IPS-NIHi7 (cell line): ENCODE data around the gene EEF1B2.
"Not testable (repeated sequence)": the region's sequence is repeated elsewhere in the genome, so short reads cannot be mapped to it uniquely, and the experiment has no call there.

ENCODE experiments used
- DNase-seq: peaks from one replicate; pipeline ENCODE4 v3.0.0; 2012; ENCODE audit warnings: mixed read lengths; ENCODE audit errors: extremely low spot score

EEF1B2 gene

DNA sequence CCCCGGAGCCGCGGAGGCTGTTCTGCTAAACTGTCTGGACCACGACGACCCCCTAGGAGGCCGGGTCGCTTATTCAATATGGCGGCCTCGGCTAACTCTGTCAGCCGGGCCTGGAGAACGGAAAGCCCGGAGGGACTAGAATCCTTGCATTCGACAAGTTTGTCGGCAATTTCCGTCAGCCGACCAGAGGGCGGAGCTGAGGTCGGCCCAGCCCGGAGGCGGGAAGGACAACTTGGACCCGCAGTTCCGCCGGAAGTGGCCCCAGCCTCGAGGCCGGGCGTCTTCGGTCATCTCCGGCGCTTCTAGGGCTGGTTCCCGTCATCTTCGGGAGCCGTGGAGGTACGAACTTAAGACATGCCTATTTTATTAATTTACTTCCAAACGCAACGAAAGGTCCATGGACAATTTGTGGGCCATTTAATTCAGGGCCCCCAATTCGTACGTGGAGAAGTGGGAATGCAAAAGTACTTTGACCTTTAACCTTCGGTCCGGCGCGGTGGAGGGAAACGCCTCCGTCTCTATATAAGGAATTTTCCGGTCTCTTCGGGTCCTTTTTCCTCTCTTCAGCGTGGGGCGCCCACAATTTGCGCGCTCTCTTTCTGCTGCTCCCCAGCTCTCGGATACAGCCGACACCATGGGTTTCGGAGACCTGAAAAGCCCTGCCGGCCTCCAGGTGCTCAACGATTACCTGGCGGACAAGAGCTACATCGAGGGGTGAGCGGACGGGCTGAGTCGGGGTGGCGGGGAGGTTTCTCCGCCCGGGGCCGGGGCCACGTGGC is at the start of gene EEF1B2, which contains the start of gene NDUFS1:
Gene EEF1B2 (plus strand): TSS at position 550 of the 779 bp plus-strand sequence. CDS start 85 bp downstream, at position 635.
Gene NDUFS1 (minus strand): TSS at position 99 of the 779 bp plus-strand sequence. CDS start 5,766 bp downstream, outside the sequence.
- peak; percentile 98 for DNase-seq

DNA sequence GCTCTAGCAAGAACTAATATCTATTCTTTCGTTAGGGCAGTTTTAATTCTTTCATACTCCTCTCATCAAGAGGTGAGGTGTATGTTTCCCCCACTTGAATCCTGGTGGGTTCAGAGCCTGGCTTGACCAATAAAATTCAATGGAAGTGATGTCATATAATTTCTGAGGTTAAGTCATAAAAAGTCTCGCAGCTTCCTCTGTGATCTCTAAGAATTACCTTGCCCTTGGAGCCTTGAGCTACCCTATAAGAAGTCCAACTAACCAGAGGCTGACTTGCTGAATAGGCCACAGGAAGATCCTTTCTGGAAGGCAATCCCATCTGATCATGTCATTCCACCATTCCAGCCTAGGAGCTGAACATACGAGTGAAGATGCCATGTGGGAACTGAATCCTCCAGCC is 47.6 kb upstream of the EEF1B2 start:
- DNase-seq = no peak

DNA sequence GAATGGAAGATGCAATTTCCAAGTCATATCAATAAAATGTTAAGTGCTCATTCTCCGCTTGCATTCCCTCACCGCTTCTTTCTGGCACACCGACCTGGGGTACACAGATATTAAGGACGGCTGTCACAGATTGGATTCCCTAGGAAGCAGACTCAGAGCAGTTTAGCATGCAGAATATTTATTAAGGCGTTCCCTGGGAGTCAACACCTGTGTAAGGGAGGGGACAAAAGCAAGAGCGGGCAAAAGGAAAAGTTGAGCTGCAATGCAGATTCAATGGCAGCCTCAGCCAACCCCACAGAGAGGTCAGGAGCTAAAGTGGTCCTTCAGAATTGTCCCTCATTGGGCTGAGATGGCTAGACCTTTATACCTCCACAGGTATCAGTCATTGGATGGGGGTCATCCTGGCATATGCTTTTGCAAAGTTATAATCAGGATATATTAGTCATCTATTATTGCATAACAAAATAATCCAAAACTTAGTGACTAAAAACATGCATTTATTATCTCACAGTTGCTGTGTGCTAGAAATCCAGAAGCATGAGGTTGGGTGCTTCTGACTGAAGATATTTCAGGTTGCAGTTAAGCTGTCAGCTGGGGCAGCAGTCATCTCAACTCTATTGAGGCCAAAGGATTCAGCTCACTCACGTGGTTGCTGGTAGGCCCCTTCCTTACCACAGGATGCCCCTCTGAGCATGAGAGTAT is 46.7 kb upstream of the EEF1B2 start:
- no peak for DNase-seq

DNA sequence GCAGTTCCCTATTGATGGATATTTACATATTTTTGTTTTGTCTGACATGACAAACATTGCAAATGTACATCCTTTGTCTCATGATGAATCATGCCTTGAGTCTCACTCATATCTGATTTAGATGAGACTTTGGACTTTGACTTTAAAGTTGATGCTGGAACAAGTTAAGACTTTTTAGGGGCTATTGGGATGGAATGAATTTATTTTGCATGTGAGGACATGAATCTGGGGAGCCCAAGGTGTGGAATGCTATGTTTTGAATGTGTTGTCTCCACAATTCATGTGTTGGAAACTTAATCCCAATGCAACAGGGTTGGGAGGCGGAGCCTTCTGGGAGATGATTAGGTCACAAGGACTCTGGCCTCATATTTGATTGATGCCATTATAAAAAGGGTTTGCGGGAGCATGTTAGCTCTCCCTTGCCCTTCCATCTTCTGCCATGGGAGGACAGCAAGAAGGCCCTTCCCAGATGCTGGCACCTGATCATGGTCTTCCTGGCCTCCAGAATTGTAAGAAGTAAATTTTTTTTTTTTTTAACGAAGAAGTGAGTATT is 44.6 kb upstream of the EEF1B2 start:
- DNase-seq = no peak

DNA sequence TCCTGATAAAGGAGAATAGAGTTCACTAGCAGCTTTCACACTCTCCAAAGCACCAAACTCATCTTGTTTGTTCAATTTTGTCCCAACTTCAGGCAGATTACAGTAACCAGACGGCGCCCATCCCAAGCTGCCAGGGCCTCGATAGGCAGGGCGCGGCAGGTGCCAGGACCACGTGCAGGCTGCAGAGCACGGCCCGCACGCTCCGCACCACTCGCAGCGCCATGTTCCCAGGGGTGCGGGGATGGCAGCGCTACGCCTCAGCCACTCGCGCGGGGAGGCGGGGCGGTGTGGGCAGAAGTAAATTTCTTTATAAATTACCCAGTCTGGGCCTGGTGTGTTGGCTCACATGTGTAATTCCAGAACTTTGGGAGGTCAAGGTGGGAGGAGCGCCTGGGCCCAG is 43.4 kb upstream of the EEF1B2 start:
- DNase-seq = no peak

DNA sequence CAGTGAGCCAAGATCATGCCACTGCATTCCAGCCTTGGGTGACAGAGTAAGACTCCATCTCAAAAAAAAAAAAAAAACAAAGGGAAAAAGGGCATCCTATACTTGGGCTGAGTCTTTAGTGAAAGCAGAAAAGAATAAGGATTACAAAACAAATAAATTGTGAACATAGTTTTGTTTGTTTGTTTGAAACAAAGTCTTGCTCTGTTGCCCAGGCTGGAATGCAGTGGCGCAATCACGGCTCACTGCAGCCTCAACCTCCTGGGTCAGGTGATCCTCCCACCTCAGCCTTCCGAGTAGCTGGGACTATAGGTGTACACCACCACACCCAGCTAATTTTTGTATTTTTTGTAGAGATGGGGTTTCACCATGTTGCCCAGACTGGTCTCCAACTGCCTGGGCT is 37.1 kb upstream of the EEF1B2 start:
- not testable (repeated sequence) for DNase-seq

DNA sequence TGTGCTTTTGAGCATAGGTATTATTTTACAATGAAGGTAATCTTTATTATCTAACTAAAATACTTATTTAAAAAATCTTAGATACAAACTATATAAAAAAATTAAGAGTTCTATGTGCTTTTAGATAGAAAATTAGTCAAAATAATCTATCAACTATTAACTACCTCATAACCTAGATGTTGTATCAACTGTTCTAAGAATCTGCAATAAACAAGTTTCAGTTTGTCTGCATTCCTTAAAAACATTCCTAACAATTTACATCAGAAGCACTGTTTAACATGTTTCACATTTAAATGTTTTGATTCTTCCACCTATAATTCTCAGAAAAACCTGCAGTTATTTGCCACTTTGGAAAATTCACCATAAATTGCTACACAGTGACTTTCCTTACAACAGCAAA is 33.8 kb upstream of the EEF1B2 start:
- no peak for DNase-seq

DNA sequence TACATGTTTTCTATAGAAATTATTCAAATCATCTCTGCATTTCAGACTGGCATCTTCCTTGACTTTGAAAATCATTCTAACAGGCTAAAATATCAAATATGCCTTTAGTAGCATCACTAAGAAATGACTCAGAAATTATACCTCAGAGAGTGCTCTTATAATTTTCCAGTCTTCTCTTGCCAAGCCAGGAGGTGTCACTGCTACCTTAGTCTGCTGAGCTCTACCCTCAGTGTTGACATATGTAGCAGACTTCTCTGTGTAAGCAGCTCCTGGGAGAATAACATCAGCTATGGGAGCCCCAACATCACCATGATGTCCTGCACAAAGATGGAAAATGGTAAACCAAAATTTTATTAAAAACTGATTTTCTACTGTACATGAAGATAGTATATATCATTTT is 32.0 kb upstream of the EEF1B2 start:
- no peak for DNase-seq

DNA sequence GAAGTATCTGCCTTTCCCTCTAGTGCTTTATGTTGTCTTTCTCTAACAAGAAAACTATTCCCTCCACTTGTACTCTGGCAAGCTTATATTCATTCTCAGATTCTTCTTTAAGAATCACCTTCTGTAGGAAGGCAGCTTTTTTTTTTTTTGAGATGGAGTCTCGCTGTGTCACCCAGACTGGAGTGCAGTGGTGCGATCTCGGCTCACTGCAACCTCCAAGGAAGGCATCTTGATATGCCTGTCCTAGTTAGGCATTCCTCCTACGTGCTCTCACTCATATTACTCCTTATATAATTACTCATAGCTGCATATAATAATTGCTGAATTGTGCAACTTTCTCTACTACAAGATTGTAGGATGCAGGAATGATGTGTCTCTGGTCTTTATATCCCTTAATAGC is 16.2 kb upstream of the EEF1B2 start:
- DNase-seq = no peak

DNA sequence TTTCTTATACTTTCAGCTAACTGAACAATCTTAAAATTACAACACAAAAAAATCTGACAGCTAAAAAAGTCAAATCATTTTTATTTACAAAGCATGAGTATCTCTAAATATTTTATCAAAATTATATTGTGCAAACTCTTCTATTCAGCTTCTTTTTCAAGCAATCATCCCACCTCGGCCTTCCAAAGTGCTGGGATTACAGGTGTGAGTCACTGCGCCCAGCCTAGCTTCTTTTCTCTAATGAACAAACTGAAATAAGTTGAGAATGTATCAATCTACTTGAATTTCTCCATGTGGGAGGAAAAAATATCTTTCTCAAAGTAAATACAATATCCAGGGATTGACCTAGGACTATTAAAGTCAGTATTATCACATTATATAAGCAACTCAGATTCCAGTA is 15.3 kb upstream of the EEF1B2 start:
- no peak for DNase-seq

DNA sequence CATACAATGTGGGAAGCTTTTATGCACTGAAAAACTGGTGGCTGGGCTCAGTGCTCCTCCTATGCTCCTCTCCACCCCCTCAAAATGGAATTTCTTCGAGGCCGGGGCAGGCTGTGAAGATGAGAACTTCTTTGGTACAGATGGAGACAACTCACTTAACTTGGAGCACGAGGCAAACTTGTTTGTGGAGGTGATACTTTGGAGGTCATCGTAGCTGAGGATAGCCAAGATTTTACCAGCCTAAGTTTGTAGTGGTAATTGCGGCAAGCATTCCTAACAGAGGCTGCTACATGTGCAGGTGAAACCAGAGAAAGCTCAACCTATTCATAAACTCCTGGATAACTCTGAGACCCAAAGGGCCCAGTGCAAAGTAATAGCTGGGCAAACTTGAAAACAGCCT is 14.0 kb upstream of the EEF1B2 start:
- DNase-seq = no peak

DNA sequence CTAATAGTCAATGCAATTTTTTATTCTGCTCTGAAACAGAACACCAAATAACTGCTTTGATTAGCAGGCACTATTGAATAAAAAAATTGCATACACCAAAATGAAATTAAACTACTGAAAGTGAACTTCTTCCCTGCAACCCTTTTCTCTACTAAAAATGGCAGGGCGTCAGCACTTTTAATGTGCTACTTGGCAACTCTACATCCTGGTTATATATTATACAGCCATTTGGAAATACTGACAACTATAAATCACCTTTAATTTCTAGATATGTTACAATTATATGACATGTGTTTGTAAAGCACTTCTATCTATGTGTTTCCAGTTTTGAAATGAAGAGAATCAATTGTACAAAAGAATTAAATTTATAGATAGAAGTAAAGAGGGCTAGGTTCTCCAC is 10.4 kb upstream of the EEF1B2 start:
- DNase-seq = no peak

DNA sequence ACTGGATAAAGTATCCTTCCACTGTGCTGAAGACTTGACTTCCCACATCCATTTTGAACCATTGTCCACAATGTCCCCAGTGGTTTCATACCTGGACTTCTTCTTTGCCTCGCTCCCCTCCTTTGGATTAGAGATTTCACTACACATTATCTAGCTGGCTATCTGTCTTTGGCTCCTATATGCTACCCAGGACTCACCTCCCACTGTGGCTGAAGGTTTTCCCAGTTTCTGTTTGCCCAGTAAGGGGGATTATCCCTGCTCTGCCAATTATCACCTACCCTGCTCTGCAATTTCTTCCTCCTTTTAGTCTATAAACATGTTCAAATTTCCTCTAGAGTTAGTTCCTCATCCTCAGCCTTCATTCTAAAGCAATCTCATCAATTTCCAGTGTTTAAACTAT is 9.5 kb upstream of the EEF1B2 start:
- DNase-seq = no peak

DNA sequence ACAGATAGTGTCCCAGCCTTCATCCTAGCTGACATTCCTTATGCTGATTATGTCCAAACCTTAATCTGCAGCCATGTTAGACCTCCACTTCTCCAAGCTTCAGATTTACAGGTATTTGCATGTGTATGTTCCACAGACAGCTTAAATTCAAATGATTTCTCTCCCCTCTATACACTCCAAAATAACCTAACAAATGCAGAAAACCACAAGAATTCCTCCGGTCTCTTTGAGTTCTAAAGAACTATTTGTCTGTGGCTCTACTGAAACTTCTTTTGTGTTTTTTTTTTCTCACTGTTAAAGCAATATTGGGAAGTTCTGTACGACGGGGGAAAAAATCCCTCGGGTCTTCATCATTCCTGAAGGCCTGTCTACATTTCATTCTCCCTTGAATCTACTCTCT is 9.1 kb upstream of the EEF1B2 start:
- no peak for DNase-seq

DNA sequence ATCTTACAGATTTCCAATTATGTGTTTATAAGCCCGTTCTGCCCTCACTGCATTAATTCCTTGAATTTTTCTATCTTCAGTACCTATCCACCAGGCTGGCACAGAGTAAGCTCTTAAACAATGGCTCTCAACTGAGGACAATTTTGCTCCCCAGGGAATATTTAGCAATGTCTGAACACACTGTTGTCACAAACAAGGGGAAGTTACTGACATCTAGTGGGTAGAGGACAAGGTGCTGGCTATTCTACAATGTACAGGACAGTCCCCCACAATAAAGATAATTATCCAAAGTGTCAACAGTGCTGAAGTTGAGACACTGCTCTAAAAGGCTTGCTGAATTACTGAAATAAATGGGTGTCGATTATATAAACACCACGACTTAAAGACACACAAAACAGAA is 5.5 kb upstream of the EEF1B2 start:
- DNase-seq = no peak

DNA sequence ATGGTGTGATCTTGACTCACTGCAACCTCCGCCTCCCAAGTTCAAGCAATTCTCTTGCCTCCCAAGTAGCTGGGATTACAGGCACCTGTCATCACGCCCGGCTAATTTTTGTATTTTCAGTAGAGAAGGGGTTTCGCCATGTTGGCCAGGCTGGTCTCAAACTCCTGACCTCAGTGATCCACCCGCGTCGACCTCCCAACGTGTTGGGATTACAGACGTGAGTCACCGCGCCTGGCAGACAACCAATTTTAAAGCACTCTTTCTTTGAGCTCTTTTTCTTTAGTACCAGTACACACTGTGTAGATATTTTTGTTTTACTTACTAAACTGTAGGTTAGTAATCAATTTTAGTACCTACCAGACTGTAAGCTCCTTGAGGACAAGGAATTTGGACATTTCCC is 2.7 kb upstream of the EEF1B2 start:
- DNase-seq = not testable (repeated sequence)

DNA sequence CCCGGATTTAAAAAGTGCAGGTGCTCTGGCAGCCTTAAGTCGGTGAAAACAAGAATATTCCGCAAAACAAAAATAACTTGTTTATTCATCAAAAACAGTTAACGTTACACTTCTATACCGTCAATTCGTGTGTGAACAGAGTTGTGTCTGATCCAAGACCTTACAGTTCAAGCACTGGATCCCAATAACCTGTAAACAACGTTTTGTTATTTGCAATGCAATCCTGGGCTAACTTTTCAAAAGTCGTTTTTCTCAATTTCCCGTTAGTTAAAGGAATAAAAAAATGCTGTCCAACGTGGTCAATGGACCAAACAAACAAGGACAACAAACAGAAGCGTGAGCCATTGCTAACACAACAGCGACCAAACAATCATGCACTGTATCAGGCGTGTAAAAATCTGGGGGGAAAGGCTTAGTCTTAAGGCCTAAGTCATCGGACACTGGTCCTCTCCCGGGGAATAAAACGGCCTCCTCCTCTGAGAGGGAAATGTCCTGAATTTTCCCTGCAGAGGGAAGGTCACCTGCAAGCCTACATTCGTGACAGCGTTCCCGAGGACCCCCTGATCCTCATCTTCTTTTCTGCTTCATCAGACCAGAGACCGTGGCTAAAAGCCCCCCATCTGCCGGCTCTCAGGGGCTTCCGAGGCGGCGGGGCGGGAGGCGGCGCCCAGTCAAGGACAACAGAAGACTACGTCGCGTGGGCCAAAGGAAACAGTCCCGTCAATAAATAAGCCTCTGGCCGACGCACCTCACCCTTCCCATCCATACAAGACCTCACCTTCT is 941 bp upstream of the EEF1B2 start:
- DNase-seq = no peak

DNA sequence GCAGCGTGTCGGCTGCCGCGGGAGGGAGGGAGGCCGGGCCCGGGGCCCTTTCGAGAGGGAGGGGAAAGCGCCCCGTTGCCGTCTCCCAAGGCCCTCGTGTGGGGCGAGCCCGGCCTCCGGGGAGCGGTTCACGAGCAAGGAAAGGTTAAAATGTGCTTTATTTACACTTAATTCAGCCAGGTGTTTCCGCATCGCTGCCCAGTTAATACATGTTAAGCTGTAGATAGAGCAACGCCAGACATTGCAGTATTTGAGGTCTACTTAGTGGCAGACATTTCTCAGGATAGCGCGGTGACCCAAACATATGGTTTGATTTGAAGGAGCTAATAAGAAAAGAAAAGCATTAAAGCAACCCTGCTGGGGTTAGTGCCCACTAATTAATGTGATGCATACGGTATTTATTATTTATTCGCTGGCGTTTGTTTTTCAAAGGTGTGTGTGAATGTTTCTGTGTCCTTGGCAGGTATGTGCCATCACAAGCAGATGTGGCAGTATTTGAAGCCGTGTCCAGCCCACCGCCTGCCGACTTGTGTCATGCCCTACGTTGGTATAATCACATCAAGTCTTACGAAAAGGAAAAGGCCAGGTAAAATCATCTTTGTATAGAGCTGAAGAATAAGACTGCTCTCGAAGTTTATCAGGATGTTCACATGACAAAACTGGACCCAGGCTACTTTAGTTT is 571 bp downstream of the EEF1B2 start:
- DNase-seq = peak; percentile 27

DNA sequence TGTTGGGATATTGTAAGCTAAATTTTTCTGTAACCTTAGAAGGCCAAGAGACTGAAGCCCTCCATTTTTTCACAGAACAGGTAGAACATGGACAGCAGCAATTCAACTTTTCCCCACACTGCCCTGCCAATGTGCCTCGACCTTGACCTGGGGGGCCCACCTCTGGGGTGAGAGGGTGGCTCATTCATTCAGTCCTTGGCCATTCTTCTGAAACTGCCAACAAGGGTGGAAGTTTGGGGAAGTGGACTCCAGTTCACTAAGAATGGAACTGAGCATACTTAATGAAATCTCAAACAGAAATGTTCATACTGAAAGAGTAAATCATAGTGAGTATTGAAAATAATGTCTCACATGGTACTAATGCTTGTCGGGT is 1.1 kb downstream of the EEF1B2 start:
- no peak for DNase-seq

DNA sequence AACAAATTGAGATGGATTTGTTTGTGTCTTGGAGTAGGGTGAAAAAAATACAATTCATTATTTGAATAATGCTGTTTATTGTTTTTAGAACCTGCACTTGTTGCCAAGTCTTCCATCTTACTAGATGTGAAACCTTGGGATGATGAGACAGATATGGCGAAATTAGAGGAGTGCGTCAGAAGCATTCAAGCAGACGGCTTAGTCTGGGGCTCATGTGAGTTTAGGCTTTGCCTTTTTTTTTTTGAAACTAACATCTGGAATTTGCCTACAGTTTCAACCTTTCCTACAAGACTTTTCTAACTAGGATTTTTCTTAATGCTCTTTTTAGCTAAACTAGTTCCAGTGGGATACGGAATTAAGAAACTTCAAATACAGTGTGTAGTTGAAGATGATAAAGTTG is 2.7 kb downstream of the EEF1B2 start:
- not testable (repeated sequence) for DNase-seq

DNA sequence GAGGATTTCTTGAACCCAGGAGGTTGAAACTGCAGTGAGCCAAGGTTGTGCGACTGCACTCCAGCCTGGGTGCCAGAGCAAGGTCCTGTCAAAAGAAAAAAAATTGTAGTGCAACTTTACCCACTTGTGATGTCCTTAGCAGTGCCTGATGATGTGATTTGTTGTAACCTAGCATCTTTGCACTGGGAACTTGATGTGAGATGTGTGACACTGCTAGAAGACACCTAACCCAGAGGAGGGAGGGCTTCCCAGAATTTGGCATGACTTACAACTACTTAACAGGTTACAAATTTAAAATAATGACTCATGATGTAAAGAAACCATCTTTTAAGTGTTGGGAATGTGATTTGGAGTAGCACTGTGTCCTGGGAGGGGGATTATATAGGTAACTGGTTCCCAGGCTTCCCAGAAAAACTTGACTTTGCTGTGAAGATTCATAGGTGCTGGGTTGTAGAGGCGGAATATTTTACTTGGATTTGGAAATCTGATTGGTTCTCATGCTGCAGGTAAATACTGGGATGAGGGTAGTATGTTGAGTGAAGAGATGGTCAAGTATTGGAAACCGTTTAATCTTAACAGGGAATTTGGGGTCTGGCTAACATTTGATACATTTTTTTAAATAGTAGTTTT is 3.7 kb downstream of the EEF1B2 start:
- no peak for DNase-seq
